Peyer's patch (tissue), 4 donors: ENCODE results near the gene GAB1. TPM values are rescaled to one million over a fixed set of nuclear protein-coding genes. Genes with fewer than 3 reads are reported as not detected.

Experiments
- DNase-seq, 3 donors: peaks; one replicate each; pipeline ENCODE4 v3.0.0-alpha.2; 2017 to 2019
- H3K27ac ChIP-seq, 4 donors: fragments of 200-600 bp; sonication (generic); one replicate each; pipeline ENCODE4 v1.5.1; 2016 to 2019
- H3K27me3 ChIP-seq, 2 donors: fragments of 200-600 bp; sonication (generic); one replicate each; pipeline ENCODE4 v1.5.1; 2019
- H3K36me3 ChIP-seq, 3 donors: fragments of 200-600 bp; sonication (generic); one replicate each; pipeline ENCODE4 v1.5.1; 2016 to 2019
- H3K4me1 ChIP-seq, 4 donors: fragments of 200-600 bp; sonication (generic); one replicate each; pipeline ENCODE4 v1.5.1; 2016 to 2019
- H3K4me3 ChIP-seq, 4 donors: fragments of 200-600 bp; sonication (generic); 1 replicate in 3 of 4; 2 replicates in 1 of 4; pipeline ENCODE4 v1.5.1; 2016 to 2019; ENCODE audit warnings: mild to moderate bottlenecking in 1 of 4
- H3K9me3 ChIP-seq, 4 donors: fragments of 200-600 bp; sonication (generic); one replicate each; pipeline ENCODE4 v1.5.1; 2016 to 2019; ENCODE audit warnings: mild to moderate bottlenecking in 1 of 4
- CTCF ChIP-seq, 6 experiments: fragments of 450-650 bp in 4 of 6; fragments of 200-600 bp in 2 of 6; sonication (generic) in 1 of 6; IDR thresholded peaks; one replicate each; pipeline ENCODE4 v1.5.1; 2017 to 2019; ENCODE audit warnings: antibody characterized with exemption in 6 of 6, mild to moderate bottlenecking in 3 of 6, moderate library complexity in 1 of 6
- POLR2A ChIP-seq, 2 donors: fragments of 450-650 bp; IDR thresholded peaks; one replicate each; pipeline ENCODE4 v1.5.1; 2017; ENCODE audit warnings: antibody characterized with exemption in 2 of 2, mild to moderate bottlenecking in 2 of 2, moderate library complexity in 2 of 2
- total RNA-seq, 4 donors: library from RNA; depleted of rRNA; stranded (reverse); fragments of >200 nt; gene quantifications; one replicate each; pipeline ENCODE4 v1.1.0, GENCODE V29; 2016

The GAB1 gene
- total RNA-seq, 4 donors from 2014 or later: 31.9 to 76.7 (median 40.5) TPM

- Histone ChIP-seq H3K4me3 (no peak overlapping the region), H3K4me1 (peaks cover 0 to 40% (median 6%) of the 10 kb centered on the region in 4 donors), H3K36me3 (no peaks in the 10 kb centered on the region), H3K9me3 (no peaks in the 10 kb centered on the region), H3K27me3 (no peaks in the 10 kb centered on the region), H3K27ac (peak overlapping the region in 2 of 4 donors; percentile 18 to 24)
- TF ChIP-seq POLR2A (IDR thresholded peaks at IDR 0.05): no peak
- no peak for TF ChIP-seq CTCF (IDR thresholded peaks at IDR 0.05)
- DNase-seq: no peak
Measured at GRCh38 chr4:143403553-143403820, 66.8 kb downstream of the GAB1 start.

GRCh38 chr4:143404555-143404954, 67.9 kb downstream of the GAB1 start:
- DNase-seq: peak in 1 of 3 donors; percentile 42
- Histone ChIP-seq H3K4me1 (peaks cover 0 to 38% (median 6%) of the 10 kb centered on the region in 4 donors), H3K9me3 (no peaks in the 10 kb centered on the region), H3K4me3 (no peak overlapping the region), H3K36me3 (no peaks in the 10 kb centered on the region), H3K27ac (peak overlapping the region in 1 of 4 donors; percentile 32), H3K27me3 (no peaks in the 10 kb centered on the region)
- TF ChIP-seq CTCF (IDR thresholded peaks at IDR 0.05): no peak
- TF ChIP-seq POLR2A (IDR thresholded peaks at IDR 0.05): no peak

- H3K36me3 ChIP-seq: no peaks in the 10 kb centered on the region
- peaks cover 0 to 38% (median 6%) of the 10 kb centered on the region in 4 donors for H3K4me1 ChIP-seq
- H3K27ac ChIP-seq: peak overlapping the region in 2 of 4 donors; percentile 32 to 34
- H3K27me3 ChIP-seq: no peaks in the 10 kb centered on the region
- TF ChIP-seq POLR2A (IDR thresholded peaks at IDR 0.05) (no peak), CTCF (IDR thresholded peaks at IDR 0.05) (no peak)
- DNase-seq: no peak
- no peak overlapping the region for H3K4me3 ChIP-seq
- H3K9me3 ChIP-seq: no peaks in the 10 kb centered on the region
Measured at GRCh38 chr4:143405075-143405730, 68.5 kb downstream of the GAB1 start.

GRCh38 chr4:143406523-143406922, 69.8 kb downstream of the GAB1 start:
- TF ChIP-seq POLR2A (IDR thresholded peaks at IDR 0.05): no peak
- no peak for TF ChIP-seq CTCF (IDR thresholded peaks at IDR 0.05)
- Histone ChIP-seq H3K4me3 (no peak overlapping the region), H3K27me3 (no peaks in the 10 kb centered on the region), H3K36me3 (no peaks in the 10 kb centered on the region), H3K9me3 (no peaks in the 10 kb centered on the region), H3K27ac (peak overlapping the region in 2 of 4 donors; percentile 21 to 29), H3K4me1 (peaks cover 0 to 46% (median 6%) of the 10 kb centered on the region in 4 donors)
- DNase-seq: peak in 2 of 3 donors; percentile 29 to 66

- Histone ChIP-seq H3K27me3 (no peaks in the 10 kb centered on the region), H3K9me3 (no peaks in the 10 kb centered on the region), H3K4me3 (no peak overlapping the region), H3K36me3 (no peaks in the 10 kb centered on the region), H3K4me1 (peaks cover 0 to 46% (median 6%) of the 10 kb centered on the region in 4 donors), H3K27ac (peak overlapping the region in 2 of 4 donors; percentile 21 to 29)
- TF ChIP-seq CTCF (IDR thresholded peaks at IDR 0.05) (no peak), POLR2A (IDR thresholded peaks at IDR 0.05) (no peak)
- no peak for DNase-seq
Measured at GRCh38 chr4:143407474-143407873, 70.8 kb downstream of the GAB1 start.
